Activated naive CD8-positive, alpha-beta T cell treated with anti-CD3 and anti-CD28 coated beads for 36 hours (primary cell): ENCODE results near the gene ISOC1. TPM values are rescaled to one million over a fixed set of nuclear protein-coding genes. Genes with fewer than 3 reads are reported as not detected.
A peak's percentile ranks its signal among the peaks of the same experiment; 100 is the strongest.

Source experiments
- DNase-seq: peaks from one replicate; pipeline ENCODE4 v3.0.0; 2021
- H3K27ac Mint-ChIP-seq: one replicate; pipeline ENCODE4 v1.8.0; 2022; ENCODE audit warnings: mild to moderate bottlenecking, moderate library complexity, mixed read lengths
- H3K27me3 Mint-ChIP-seq: one replicate; pipeline ENCODE4 v1.8.0; 2022; ENCODE audit warnings: mild to moderate bottlenecking, mixed read lengths
- H3K36me3 Mint-ChIP-seq: one replicate; pipeline ENCODE4 v1.8.0; 2021; ENCODE audit warnings: mild to moderate bottlenecking, mixed read lengths
- H3K4me1 Mint-ChIP-seq: one replicate; pipeline ENCODE4 v1.8.0; 2021; ENCODE audit warnings: mixed read lengths
- H3K4me3 Mint-ChIP-seq: one replicate; pipeline ENCODE4 v1.8.0; 2022; ENCODE audit warnings: mild to moderate bottlenecking, moderate library complexity, mixed read lengths
- H3K9me3 Mint-ChIP-seq: one replicate; pipeline ENCODE4 v1.8.0; 2022; ENCODE audit warnings: mixed read lengths
- total RNA-seq, 2 experiments: library from RNA; stranded (reverse); gene quantifications; one replicate each; pipeline ENCODE4 v1.2.3, GENCODE V29; 2021

Gene ISOC1
- 10 to 100 TPM; 24.3 to 25.8 TPM for total RNA-seq

DNA sequence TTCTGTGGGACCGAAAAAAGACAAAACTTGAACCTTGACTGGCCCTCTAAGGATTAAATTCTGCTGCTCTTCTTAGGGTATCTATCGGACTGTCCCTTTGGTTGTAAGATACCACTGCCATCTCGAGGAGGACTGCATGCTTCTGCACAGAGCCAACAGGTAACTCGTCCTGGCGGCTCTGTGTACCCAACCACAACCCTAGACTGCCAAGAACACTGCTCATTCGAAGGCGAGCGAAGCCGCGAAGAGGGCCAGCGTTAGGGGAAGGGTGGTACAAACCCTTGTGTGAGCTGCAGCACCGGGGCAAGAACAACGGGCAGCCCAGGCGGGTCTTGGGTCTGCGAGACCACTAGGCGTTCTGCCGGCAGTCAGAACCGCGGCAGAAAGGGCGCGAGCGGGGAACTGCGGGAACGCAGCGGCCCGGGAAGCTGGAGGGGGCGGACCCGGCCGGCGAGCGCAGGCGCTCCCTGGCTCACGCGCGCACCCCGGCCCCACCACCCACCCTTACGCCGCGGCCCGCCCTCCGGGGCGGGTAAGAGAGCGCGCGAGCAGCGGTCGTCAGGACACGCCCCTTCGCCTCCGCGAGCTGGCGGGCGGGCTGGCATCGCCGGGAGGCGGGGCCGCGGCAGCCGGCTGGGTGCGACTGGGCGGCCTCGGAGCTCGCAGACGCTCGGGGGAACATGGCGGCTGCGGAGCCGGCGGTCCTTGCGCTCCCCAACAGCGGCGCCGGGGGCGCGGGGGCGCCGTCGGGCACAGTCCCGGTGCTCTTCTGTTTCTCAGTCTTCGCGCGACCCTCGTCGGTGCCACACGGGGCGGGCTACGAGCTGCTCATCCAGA, at the start of gene ISOC1:
ISOC1 (plus strand) TSS at position 663 of the 837 bp plus-strand sequence; CDS start at position 681, 18 bp downstream.
- Mint-ChIP-seq H3K4me3 (peak within 1 kb of the TSS; percentile 80), H3K27me3 (peaks cover 6% of the 10 kb centered on the region), H3K36me3 (peaks cover 4% of the 10 kb centered on the region), H3K9me3 (no peaks in the 10 kb centered on the region), H3K4me1 (peaks cover 25% of the 10 kb centered on the region), H3K27ac (peak within 1 kb of the TSS; percentile 66)
- DNase-seq = peak; percentile 96

DNA sequence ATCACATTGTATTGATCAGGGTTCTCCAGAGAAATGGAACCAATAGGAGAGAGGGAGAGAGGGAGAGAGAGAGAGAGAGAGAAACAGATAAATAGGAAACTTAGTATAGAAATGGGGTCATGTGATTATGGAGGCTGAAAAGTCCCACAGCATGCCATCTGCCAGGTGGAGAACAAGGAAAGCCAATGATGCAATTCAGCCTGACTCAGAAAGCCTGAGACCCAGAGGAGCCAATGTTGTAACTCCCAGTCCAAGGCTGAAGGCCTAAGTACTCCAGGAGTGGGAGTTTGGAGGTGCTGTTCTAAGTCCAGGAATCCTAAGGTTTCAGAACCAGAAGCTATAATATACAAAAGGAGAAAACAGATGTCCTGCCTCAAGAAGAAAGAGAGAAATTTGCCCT, 48.4 kb upstream of the ISOC1 start:
- H3K27me3 Mint-ChIP-seq = no peaks in the 10 kb centered on the region
- peaks cover 17% of the 10 kb centered on the region for H3K9me3 Mint-ChIP-seq
- no peak overlapping the region for H3K4me3 Mint-ChIP-seq
- no peaks in the 10 kb centered on the region for H3K36me3 Mint-ChIP-seq
- no peak for DNase-seq
- H3K4me1 Mint-ChIP-seq = no peaks in the 10 kb centered on the region
- no peak overlapping the region for H3K27ac Mint-ChIP-seq

DNA sequence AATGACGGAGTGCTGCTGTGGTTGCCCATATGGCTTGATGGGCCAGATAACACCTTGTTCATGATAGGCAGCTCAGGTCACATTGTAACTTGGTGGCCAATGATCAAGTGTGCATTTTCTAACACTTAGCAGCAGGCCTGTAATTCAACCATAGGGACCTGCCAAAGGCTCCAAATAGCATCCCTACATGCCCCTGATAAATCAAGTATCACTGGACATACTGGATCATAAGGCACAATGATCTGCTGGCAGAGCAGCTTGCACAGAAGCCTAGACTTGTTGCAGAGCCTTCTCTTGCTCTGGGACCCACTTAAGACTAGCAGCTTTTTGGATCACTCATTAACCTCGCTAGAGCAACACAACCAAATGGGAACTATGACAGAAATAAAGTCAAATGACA, 46.0 kb upstream of the ISOC1 start:
- no peaks in the 10 kb centered on the region for H3K36me3 Mint-ChIP-seq
- H3K9me3 Mint-ChIP-seq = peaks cover 17% of the 10 kb centered on the region
- no peak overlapping the region for H3K4me3 Mint-ChIP-seq
- no peak overlapping the region for H3K27ac Mint-ChIP-seq
- H3K4me1 Mint-ChIP-seq = no peaks in the 10 kb centered on the region
- H3K27me3 Mint-ChIP-seq = no peaks in the 10 kb centered on the region
- no peak for DNase-seq

DNA sequence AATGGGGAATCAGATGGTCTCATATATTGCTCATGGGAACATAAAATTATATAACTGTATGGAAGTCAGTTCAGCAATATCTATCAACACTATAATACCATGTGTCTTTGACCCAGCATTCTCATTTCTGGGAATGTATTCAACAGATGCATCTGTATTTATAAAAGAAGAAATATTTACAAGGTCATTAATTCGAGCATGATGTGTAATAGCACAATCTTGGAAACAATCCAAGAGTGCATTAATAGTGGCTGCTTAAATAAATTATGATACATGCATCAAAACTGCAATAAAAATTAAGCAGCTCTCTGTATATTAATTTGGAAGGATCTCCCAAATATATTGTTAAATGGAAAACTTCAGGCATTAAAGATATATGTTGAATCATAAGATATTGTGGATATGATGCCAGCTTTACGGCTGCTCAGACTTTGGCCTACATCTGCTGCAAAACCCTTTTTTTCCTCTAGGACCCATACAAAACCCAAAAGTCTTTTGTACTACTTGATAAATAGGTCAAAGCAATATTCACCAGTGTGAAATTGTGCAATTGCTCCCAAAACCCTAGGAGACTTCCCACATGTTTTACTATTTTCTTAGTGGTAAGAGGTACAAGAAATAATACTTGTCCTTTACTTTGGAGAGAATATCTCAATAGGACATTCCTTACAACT, 45.3 kb upstream of the ISOC1 start:
- H3K27me3 Mint-ChIP-seq = peaks cover under 1% of the 10 kb centered on the region
- no peaks in the 10 kb centered on the region for H3K4me1 Mint-ChIP-seq
- H3K9me3 Mint-ChIP-seq = peaks cover 12% of the 10 kb centered on the region
- no peak overlapping the region for H3K27ac Mint-ChIP-seq
- no peak for DNase-seq
- no peaks in the 10 kb centered on the region for H3K36me3 Mint-ChIP-seq
- no peak overlapping the region for H3K4me3 Mint-ChIP-seq

DNA sequence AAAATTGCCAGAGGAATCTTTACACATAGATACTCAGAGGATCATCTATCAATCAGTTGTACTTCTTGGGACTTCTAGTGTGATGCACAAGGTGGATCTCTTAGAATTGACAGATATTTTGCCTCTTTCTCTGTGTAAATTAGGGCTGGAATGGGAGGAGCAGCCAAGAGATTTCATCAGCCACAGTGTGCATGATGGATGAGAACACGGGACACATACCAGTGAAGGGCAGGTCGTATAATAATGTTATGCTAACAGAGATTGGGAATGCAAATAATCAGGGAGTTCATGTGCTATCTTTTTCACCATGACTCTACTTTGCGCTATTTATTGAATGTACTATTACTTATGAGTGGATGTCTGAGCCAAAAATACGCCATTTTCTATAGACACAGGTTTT, 43.3 kb upstream of the ISOC1 start:
- no peak for DNase-seq
- H3K9me3 Mint-ChIP-seq = no peaks in the 10 kb centered on the region
- H3K36me3 Mint-ChIP-seq = no peaks in the 10 kb centered on the region
- H3K27ac Mint-ChIP-seq = no peak overlapping the region
- H3K4me3 Mint-ChIP-seq = no peak overlapping the region
- H3K27me3 Mint-ChIP-seq = peaks cover 11% of the 10 kb centered on the region
- no peaks in the 10 kb centered on the region for H3K4me1 Mint-ChIP-seq

DNA sequence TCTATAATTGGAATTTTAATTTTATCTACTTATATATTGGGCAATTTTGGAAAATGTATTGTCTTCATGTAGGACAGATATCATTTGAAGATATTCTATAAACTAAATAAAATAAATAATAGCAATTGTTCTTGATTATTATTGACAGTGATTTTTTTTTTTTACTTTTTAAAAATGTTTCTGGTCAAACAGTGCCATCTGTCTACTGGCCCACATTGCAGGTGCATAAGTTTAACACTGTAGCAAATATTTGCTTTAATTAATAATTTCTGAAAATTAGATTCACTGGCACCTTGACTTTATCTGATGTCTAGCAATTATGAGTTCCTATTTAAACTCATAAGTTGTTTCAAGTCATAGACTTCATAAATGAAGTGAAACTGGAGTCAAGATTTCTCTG, 41.1 kb upstream of the ISOC1 start:
- no peaks in the 10 kb centered on the region for H3K9me3 Mint-ChIP-seq
- H3K27me3 Mint-ChIP-seq = peaks cover 16% of the 10 kb centered on the region
- H3K4me1 Mint-ChIP-seq = no peaks in the 10 kb centered on the region
- no peaks in the 10 kb centered on the region for H3K36me3 Mint-ChIP-seq
- H3K27ac Mint-ChIP-seq = no peak overlapping the region
- no peak for DNase-seq
- no peak overlapping the region for H3K4me3 Mint-ChIP-seq

DNA sequence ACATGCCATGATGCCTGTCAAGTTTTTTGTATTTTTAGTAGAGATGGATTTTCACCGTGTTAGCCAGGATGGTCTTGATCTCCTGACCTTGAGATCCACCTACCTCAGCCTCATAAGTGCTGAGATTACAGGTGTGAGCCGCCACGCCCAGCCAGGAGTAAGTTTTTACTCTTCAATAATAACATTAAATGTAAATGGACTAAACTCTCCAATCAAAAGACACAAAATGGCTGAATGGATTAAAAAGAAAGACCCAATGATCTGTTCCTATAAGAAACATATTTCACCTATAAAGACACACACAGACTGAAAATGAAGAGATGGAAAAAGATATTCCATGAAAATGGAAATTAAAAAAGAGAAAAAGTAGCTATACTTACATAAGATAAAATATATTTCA, 37.2 kb upstream of the ISOC1 start:
- Mint-ChIP-seq H3K4me3 (no peak overlapping the region), H3K9me3 (no peaks in the 10 kb centered on the region), H3K4me1 (no peaks in the 10 kb centered on the region), H3K27me3 (peaks cover 16% of the 10 kb centered on the region), H3K27ac (no peak overlapping the region), H3K36me3 (no peaks in the 10 kb centered on the region)
- no peak for DNase-seq

DNA sequence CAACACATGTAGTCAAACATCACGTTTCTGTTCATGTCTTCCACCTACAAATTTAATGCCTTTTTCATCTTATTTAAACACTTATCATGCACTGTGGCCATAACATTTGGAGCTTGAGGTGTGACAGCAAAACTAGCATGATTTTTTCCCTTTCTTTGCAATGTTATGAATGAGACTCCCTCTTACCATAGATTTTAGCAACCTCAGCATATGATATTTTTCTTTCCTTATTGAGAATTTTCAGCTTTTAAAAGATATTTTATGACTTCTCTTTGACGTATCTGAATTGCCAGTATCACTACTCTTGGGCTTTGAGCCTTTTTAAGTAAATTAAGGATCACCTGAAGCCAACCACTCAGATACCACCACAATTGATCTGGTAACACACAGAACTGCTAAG, 32.7 kb upstream of the ISOC1 start:
- Mint-ChIP-seq H3K4me1 (no peaks in the 10 kb centered on the region), H3K36me3 (no peaks in the 10 kb centered on the region), H3K27me3 (peaks cover under 1% of the 10 kb centered on the region), H3K4me3 (no peak overlapping the region), H3K27ac (no peak overlapping the region), H3K9me3 (no peaks in the 10 kb centered on the region)
- DNase-seq = no peak

DNA sequence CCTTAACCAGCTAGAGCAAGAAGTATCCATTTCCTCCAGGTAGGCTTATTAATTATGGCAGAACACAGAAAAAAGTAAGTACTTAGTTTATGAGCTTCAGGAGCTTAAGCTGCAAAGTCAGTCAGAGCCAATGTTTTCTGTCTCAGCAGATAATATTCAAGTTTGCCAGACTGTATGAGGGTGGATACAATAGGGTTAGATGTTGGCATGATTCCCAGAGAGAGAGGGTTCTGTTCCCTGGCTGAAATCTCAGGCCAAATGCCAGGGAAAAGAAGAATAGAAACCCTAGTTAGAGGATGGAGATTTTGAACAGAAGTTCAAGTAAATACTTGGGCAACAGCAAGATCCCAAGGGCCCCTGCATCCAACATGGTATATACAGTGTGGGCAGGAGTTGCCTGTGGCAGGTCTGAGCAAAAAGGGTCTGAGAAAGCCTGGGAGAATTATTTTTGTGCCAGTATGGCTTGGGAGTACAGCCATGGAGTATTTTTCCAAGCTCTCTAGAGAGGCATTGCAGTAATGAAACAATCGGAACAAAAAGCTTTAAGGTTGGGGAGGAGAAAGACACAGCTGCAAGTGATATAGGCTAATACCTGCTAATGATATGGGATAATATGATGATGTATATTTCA, 31.0 kb upstream of the ISOC1 start:
- H3K27ac Mint-ChIP-seq = no peak overlapping the region
- no peaks in the 10 kb centered on the region for H3K9me3 Mint-ChIP-seq
- H3K4me1 Mint-ChIP-seq = no peaks in the 10 kb centered on the region
- H3K36me3 Mint-ChIP-seq = no peaks in the 10 kb centered on the region
- DNase-seq = no peak
- H3K4me3 Mint-ChIP-seq = no peak overlapping the region
- no peaks in the 10 kb centered on the region for H3K27me3 Mint-ChIP-seq

DNA sequence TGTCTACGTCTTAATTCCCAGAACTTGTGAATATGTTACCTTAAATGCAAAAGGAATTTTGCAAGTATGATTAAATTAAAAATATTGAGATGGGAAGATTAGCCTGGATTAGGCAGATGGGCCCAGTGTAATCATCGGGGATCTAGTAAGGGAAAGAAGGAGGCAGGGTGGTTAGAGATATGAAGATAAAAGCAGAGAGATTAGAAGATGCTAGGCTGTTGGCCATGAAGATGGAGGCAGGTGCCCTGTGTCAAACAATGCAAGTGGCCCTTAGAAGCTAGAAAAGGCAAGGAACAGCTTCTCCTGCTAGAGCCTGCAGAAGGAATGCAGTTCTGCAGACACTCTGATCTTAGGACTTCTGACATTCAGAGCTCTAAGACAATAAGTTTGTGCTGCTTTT, 28.8 kb upstream of the ISOC1 start:
- no peaks in the 10 kb centered on the region for H3K4me1 Mint-ChIP-seq
- H3K4me3 Mint-ChIP-seq = no peak overlapping the region
- no peak for DNase-seq
- no peaks in the 10 kb centered on the region for H3K9me3 Mint-ChIP-seq
- H3K36me3 Mint-ChIP-seq = no peaks in the 10 kb centered on the region
- H3K27ac Mint-ChIP-seq = no peak overlapping the region
- no peaks in the 10 kb centered on the region for H3K27me3 Mint-ChIP-seq

DNA sequence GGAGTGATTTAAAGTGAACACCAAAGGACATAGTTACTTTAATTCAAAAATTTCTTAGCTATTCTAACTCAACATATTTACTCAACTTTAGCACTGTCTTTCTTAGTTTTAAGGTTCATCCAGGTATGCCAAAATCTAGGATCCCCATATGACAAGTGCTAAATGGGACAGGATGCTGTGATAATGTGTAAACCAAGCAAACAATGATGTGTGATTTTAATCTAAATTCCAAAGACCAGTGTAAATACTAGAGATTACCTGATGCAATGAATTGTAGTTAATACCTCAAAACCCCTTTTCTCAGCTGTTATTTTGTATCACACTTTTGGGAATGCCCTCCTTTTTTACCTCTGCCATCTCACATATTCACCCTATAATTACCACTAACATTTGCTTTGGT, 26.8 kb upstream of the ISOC1 start:
- Mint-ChIP-seq H3K4me1 (no peaks in the 10 kb centered on the region), H3K9me3 (no peaks in the 10 kb centered on the region), H3K27ac (no peak overlapping the region), H3K27me3 (peaks cover under 1% of the 10 kb centered on the region), H3K4me3 (no peak overlapping the region), H3K36me3 (no peaks in the 10 kb centered on the region)
- no peak for DNase-seq

DNA sequence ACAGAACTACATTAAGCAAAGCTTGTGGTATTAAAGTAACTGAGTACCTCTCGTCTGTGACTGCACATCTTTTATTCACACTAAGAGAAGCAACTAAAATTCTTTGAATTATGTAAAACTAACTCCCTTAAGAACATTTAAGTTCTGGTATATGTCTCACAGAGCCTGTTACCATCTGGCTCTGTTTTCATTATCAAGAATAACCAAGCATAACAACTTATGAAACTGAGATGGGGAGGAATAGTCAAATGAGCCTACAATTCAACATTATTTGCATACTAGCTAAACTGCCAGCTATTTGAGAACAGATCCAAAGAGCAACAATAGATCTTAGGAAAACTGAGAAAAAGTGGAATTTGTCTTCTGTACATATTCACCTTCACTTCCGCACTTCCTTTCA, 25.3 kb upstream of the ISOC1 start:
- no peak overlapping the region for H3K27ac Mint-ChIP-seq
- H3K36me3 Mint-ChIP-seq = no peaks in the 10 kb centered on the region
- DNase-seq = no peak
- H3K9me3 Mint-ChIP-seq = no peaks in the 10 kb centered on the region
- no peaks in the 10 kb centered on the region for H3K4me1 Mint-ChIP-seq
- H3K4me3 Mint-ChIP-seq = no peak overlapping the region
- peaks cover 6% of the 10 kb centered on the region for H3K27me3 Mint-ChIP-seq

DNA sequence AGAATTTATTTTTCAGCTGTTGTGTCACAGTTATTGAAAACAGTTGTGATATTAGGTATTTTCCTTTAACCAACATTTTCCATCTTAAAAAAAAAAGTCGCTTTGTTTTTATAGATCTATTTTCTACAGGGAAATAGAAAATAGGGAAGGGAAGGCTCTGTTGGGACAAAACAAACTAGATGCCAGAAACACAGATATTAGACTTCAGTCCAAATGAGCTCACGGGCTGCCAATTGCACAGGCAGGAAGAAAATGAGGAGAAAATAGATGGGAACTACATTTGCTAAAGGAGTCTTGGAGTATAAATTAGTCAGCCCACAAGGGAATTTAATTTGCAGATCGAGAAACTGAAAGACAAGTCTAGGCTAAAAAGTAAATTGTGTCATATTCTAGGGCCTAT, 21.4 kb upstream of the ISOC1 start:
- no peak for DNase-seq
- Mint-ChIP-seq H3K27me3 (peaks cover 6% of the 10 kb centered on the region), H3K4me3 (no peak overlapping the region), H3K9me3 (no peaks in the 10 kb centered on the region), H3K36me3 (no peaks in the 10 kb centered on the region), H3K4me1 (no peaks in the 10 kb centered on the region), H3K27ac (no peak overlapping the region)

DNA sequence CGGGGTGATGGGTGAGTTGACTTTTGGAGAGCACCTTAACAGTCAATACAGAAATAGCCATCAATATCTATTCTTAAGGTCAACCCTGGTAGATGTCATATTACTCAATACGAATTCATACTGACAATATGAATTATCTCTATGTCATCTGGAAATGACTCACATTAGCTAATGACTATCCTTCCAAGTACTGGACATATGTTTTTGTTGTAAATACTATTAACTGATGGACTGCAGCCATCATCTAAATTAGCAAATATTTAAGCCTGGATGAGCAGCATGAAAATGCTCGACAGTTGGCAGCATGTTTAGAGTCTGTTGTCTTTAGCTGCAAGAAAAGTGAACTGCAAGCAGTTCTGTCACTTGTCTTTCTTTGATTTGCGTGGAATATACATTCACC, 19.6 kb upstream of the ISOC1 start:
- no peaks in the 10 kb centered on the region for H3K4me1 Mint-ChIP-seq
- H3K36me3 Mint-ChIP-seq = no peaks in the 10 kb centered on the region
- no peak overlapping the region for H3K27ac Mint-ChIP-seq
- peaks cover 6% of the 10 kb centered on the region for H3K27me3 Mint-ChIP-seq
- no peak for DNase-seq
- no peak overlapping the region for H3K4me3 Mint-ChIP-seq
- H3K9me3 Mint-ChIP-seq = no peaks in the 10 kb centered on the region

DNA sequence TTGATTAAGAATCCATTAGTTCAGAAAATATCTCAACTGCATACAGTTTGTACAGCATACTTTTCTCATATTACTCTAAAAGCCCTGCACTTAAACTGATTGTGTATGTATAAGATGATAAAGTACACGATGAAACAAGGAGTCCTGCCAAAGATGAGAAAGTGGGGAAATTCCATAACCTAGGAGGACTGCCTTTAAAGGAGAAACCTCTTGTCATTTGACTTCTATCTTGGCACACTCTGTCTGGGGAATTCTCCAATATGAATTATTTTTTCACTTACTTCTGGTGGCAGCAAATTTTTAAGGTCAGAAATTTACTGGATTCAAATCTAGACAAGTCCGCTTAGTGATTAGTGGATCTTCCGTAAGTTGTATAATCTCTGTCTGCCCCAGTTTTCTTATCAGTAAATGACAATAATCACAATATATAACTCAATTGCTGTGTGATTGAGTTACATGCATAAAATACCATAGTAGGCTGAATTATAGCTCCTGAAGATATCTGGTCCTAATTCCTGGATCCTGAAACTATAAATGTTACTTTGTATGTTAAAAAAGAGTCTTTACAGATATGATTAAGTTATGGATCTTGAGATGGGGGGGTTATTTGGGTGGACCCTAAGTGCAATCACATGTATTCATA, 17.0 kb upstream of the ISOC1 start:
- Mint-ChIP-seq H3K36me3 (no peaks in the 10 kb centered on the region), H3K9me3 (no peaks in the 10 kb centered on the region), H3K4me1 (no peaks in the 10 kb centered on the region), H3K27me3 (peaks cover 10% of the 10 kb centered on the region), H3K4me3 (no peak overlapping the region), H3K27ac (no peak overlapping the region)
- DNase-seq = no peak
